HepG2 (cell line): ENCODE results near the gene TTPAL. TPM values are rescaled to one million over a fixed set of nuclear protein-coding genes. Genes with fewer than 3 reads are reported as not detected.
A peak's percentile ranks its signal among the peaks of the same experiment; 100 is the strongest.

ENCODE experiments used
- ATAC-seq: fragments of 200-7000 bp; cut with Tn5 transposase; 3 replicates; pipeline ENCODE4 v1.9.1; 2020; ENCODE audit warnings: mild to moderate bottlenecking, moderate library complexity
- BruUV-seq: library from RNA; stranded (reverse); fragments of 400-500 nt; replicated peaks from 2 replicates; lab custom pipeline; 2021; lab: Mats Ljungman, UMichigan
- CTCF ChIA-PET: fragments of 300-600 bp; formaldehyde crosslinking; extraction: SDS; loops from one replicate; lab custom pipeline; 2021; ENCODE audit warnings: low total read pairs, inconsistent platforms, low intra/inter-chr PET ratio; lab: Yijun Ruan, JAX
- POLR2A ChIA-PET: fragments of 350-600 bp; sonication (Branson Sonifier 250); formaldehyde crosslinking; loops from one replicate; lab custom pipeline; 2020; ENCODE audit warnings: antibody characterized with exemption, inconsistent platforms; lab: Yijun Ruan, JAX
- DNase-seq: peaks from one replicate; pipeline ENCODE4 v3.0.0-alpha.2; 2015; ENCODE audit warnings: low spot score
- FAIRE-seq: peaks from 3 replicates; lab custom pipeline; 2011; peaks lifted over from hg19 to GRCh38; lab: Jason Lieb, UNC
- H2AFZ ChIP-seq: one replicate; pipeline ENCODE4 v1.6.1; 2011; ENCODE audit warnings: low read length, inconsistent platforms
- H3K27ac ChIP-seq: fragments of 300-600 bp; 3 replicates; pipeline ENCODE4 v1.8.0; 2011; ENCODE audit warnings: mixed run types, mild to moderate bottlenecking, mixed read lengths, low read length, inconsistent platforms; ENCODE audit not compliant: insufficient read depth; ENCODE audit errors: extremely low read length
- H3K27me3 ChIP-seq, 2 experiments: fragments of 200-600 bp in 1 of 2; 2 replicates in 1 of 2; 3 replicates in 1 of 2; pipeline versions ENCODE4 v1.6.0 to v1.8.0; 2011; ENCODE audit warnings: low read length in 2 of 2, mild to moderate bottlenecking in 2 of 2, moderate library complexity in 2 of 2, inconsistent platforms in 1 of 2; ENCODE audit not compliant: insufficient read depth in 2 of 2, control insufficient read depth in 1 of 2
- H3K36me3 ChIP-seq, 2 experiments: fragments of 200-600 bp in 1 of 2; replicated peaks in 1 of 2; 2 replicates in 1 of 2; 3 replicates in 1 of 2; pipeline versions ENCODE4 v1.5.1 to v1.8.0; 2011; ENCODE audit warnings: low read length in 2 of 2, inconsistent platforms in 1 of 2; ENCODE audit not compliant: insufficient read depth in 2 of 2, control insufficient read depth in 1 of 2
- H3K4me1 ChIP-seq: 2 replicates; pipeline ENCODE4 v1.5.1; 2012; ENCODE audit warnings: low read length, inconsistent platforms; ENCODE audit not compliant: insufficient read depth
- H3K4me2 ChIP-seq: 2 replicates; pipeline ENCODE4 v1.6.0; 2011; ENCODE audit warnings: low read depth, low read length, inconsistent platforms
- H3K4me3 ChIP-seq, 3 experiments: fragments of 200-600 bp in 1 of 3; sonication (generic), shearing (Covaris generic) in 1 of 3; replicated peaks in 1 of 3; 2 replicates each; pipeline ENCODE4 v1.5.1; 2011 to 2016; ENCODE audit warnings: low read length in 3 of 3, inconsistent platforms in 2 of 3, low read depth in 2 of 3, mild to moderate bottlenecking in 2 of 3, control low read depth in 1 of 3, mixed read lengths in 1 of 3; ENCODE audit not compliant: insufficient read depth in 1 of 3
- H3K79me2 ChIP-seq: one replicate; pipeline ENCODE4 v1.6.1; 2011; ENCODE audit warnings: low read length, inconsistent platforms; ENCODE audit not compliant: insufficient read depth
- H3K9ac ChIP-seq: 2 replicates; pipeline ENCODE4 v1.6.0; 2011; ENCODE audit warnings: mild to moderate bottlenecking, low read depth, low read length, inconsistent platforms; ENCODE audit not compliant: insufficient read depth
- H3K9me3 ChIP-seq: 2 replicates; pipeline ENCODE4 v1.5.1; 2012; ENCODE audit warnings: mild to moderate bottlenecking, low read length
- H4K20me1 ChIP-seq: 2 replicates; pipeline ENCODE4 v1.6.0; 2011; ENCODE audit warnings: inconsistent platforms, mild to moderate bottlenecking, low read length, moderate library complexity; ENCODE audit not compliant: insufficient read depth
- ATF1 ChIP-seq: IDR thresholded peaks from 2 replicates; pipeline ENCODE4 v1.6.1; 2016; ENCODE audit warnings: mild to moderate bottlenecking, control low read depth
- CTCF ChIP-seq: sonication (generic); formaldehyde crosslinking; IDR thresholded peaks from 2 replicates; pipeline ENCODE4 v1.5.0; 2020; ENCODE audit warnings: mild to moderate bottlenecking, missing genetic modification reagents, moderate library complexity
- FOXA3 ChIP-seq: IDR thresholded peaks from 2 replicates; pipeline ENCODE4 v1.6.1; 2016; ENCODE audit warnings: missing genetic modification reagents, missing compliant biosample characterization
- GZF1 ChIP-seq: sonication (generic); formaldehyde crosslinking; IDR thresholded peaks from 2 replicates; pipeline ENCODE4 v1.5.1; 2020; ENCODE audit warnings: mild to moderate bottlenecking, missing genetic modification reagents
- HOXA9 ChIP-seq: sonication (generic); formaldehyde crosslinking; IDR thresholded peaks from 2 replicates; pipeline ENCODE4 v1.8.1; 2022; ENCODE audit warnings: missing genetic modification reagents, mild to moderate bottlenecking, moderate library complexity, borderline replicate concordance
- JUN ChIP-seq: sonication (generic); formaldehyde crosslinking; IDR thresholded peaks from 2 replicates; pipeline ENCODE4 v1.4.0; 2020; ENCODE audit warnings: mild to moderate bottlenecking, missing genetic modification reagents
- JUND ChIP-seq: sonication (generic); formaldehyde crosslinking; IDR thresholded peaks from 2 replicates; pipeline ENCODE4 v1.8.0; 2022; ENCODE audit warnings: mild to moderate bottlenecking, missing genetic modification reagents
- NONO ChIP-seq, 2 experiments: fragments of 450-650 bp in 1 of 2; sonication (generic) in 1 of 2; formaldehyde crosslinking in 1 of 2; IDR thresholded peaks in 1 of 2; conservative IDR thresholded peaks in 1 of 2; 2 replicates each; pipeline versions ENCODE4 v1.6.1 to v1.8.0; 2017 to 2022; ENCODE audit warnings: mild to moderate bottlenecking in 1 of 2, missing genetic modification reagents in 1 of 2, moderate library complexity in 1 of 2
- RNF219 ChIP-seq: sonication (generic); formaldehyde crosslinking; IDR thresholded peaks from 2 replicates; pipeline ENCODE4 v1.5.0; 2020; ENCODE audit warnings: mild to moderate bottlenecking, missing genetic modification reagents
- ZNF317 ChIP-seq: sonication (generic); formaldehyde crosslinking; IDR thresholded peaks from 2 replicates; pipeline ENCODE4 v1.5.0; 2020; ENCODE audit warnings: mild to moderate bottlenecking, missing genetic modification reagents
- ZNF577 ChIP-seq: sonication (generic); formaldehyde crosslinking; IDR thresholded peaks from 2 replicates; pipeline ENCODE4 v1.4.0; 2020; ENCODE audit warnings: mild to moderate bottlenecking, low read depth, missing genetic modification reagents, borderline replicate concordance
- WGBS: methylation state at CpG from one replicate; pipeline ENCODE4 v1.1.6; 2017; ENCODE audit warnings: low lambda C conversion rate; 5-methylcytosine and 5-hydroxymethylcytosine counted together
- in situ Hi-C: cut with HindIII; loops from 2 replicates; pipeline ENCODE4 v1.10.0; 2017; ENCODE audit warnings: low pct_unique_long_range_greater_than_20kb; ENCODE audit not compliant: extremely low pct_ligation_motif_present
- intact Hi-C: fragments of 100-400 bp; cut with micrococcal nuclease; formaldehyde crosslinking; loops from one replicate; pipeline ENCODE4 v1.10.0; 2022; ENCODE audit not compliant: unreplicated experiment
- polyA plus RNA-seq, 8 experiments: library from polyadenylated mRNA; depleted of rRNA in 3 of 8; stranded (reverse) in 7 of 8; unstranded in 1 of 8; fragments of >200 nt; fragmentation: Illumina TruSeq in 4 of 8; extraction: Trizol in 4 of 8; gene quantifications; 2 replicates each; pipeline versions ENCODE4 v1.2.1 to v1.2.3, GENCODE V29; 2011 to 2016; ENCODE audit warnings: low read depth in 4 of 8, missing spikeins in 1 of 8, mixed read lengths in 1 of 8; ENCODE audit not compliant: insufficient read depth in 1 of 8
- total RNA-seq, 5 experiments: library from RNA; depleted of rRNA; stranded (reverse); fragments of >200 nt; fragmentation: Illumina TruSeq; extraction: Trizol; gene quantifications; 2 replicates each; pipeline ENCODE4 v1.2.3, GENCODE V29; 2016; ENCODE audit warnings: low read depth in 1 of 5

TTPAL gene
- total and polyA plus RNA-seq, 2 of the 13 experiments (the other 11 are each of a cell fraction or from before 2014, with no cell fraction given), result 4.3 to 18.8 TPM

GRCh38 chr20:44537993-44538392 lies 62.3 kb downstream of the TTPAL start:
- H4K20me1 ChIP-seq, result no peaks in the 10 kb centered on the region
- ChIA-PET POLR2A (no interaction called here), CTCF (no interaction called here)
- in situ Hi-C loops, result no loop called here
- H3K4me1 ChIP-seq, result peaks cover 26% of the 10 kb centered on the region
- H3K27ac ChIP-seq, result no peak overlapping the region
- peaks cover 16% of the 10 kb centered on the region for H3K79me2 ChIP-seq
- no peaks in the 10 kb centered on the region for H3K36me3 ChIP-seq
- DNase-seq, result no peak
- H3K4me3 ChIP-seq, result no peak overlapping the region
- no peak for FAIRE-seq
- no peak for ATAC-seq
- TF ChIP-seq RNF219 (0 out of 2 replicates have a peak, but pooled peaks have one; percentile 40), FOXA3 (CRISPR knock-in tag) (0 out of 2 replicates have a peak, but pooled peaks have one; percentile 18), CTCF (CRISPR knock-in tag) (0 out of 2 replicates have a peak, but pooled peaks have one; percentile 7), ATF1 (CRISPR knock-in tag) (no peak)
- H3K4me2 ChIP-seq, result no peak overlapping the region
- intact Hi-C loops, result no loop called here
- H3K9ac ChIP-seq, result no peak overlapping the region
- 93% methylated on average over 1 of the region's 1 CpG for WGBS
- BruUV-seq, result no TSS peak
- H3K9me3 ChIP-seq, result no peaks in the 10 kb centered on the region
- no peaks in the 10 kb centered on the region for H3K27me3 ChIP-seq
- H2AFZ ChIP-seq, result no peak overlapping the region

GRCh38 chr20:44540834-44541233 lies 65.2 kb downstream of the TTPAL start:
- TF ChIP-seq GZF1 (CRISPR knock-in tag), result no peak
- no peak for TF ChIP-seq ZNF577 (CRISPR knock-in tag)
- no peak for TF ChIP-seq JUND (CRISPR knock-in tag)
- TF ChIP-seq NONO (IDR thresholded peaks at IDR 0.05), result no peak
- no peak for TF ChIP-seq NONO (CRISPR knock-in tag; conservative IDR thresholded peaks at IDR 0.05)
- no peak for TF ChIP-seq HOXA9 (CRISPR knock-in tag)
- no peak for TF ChIP-seq JUN (CRISPR knock-in tag)
- TF ChIP-seq ZNF317 (CRISPR knock-in tag), result 0 out of 2 replicates have a peak, but pooled peaks have one; percentile 50
- POLR2A ChIA-PET, result no interaction called here

More at GRCh38 chr20:44540834-44541233, 65.2 kb downstream of the TTPAL start:
- Histone ChIP-seq H3K4me2 (no peak overlapping the region), H3K27me3 (no peaks in the 10 kb centered on the region), H3K79me2 (peaks cover 9% of the 10 kb centered on the region), H3K9ac (no peak overlapping the region), H3K4me1 (peaks cover 22% of the 10 kb centered on the region), H3K36me3 (no peaks in the 10 kb centered on the region), H3K27ac (no peak overlapping the region), H3K4me3 (no peak overlapping the region), H4K20me1 (no peaks in the 10 kb centered on the region), H2AFZ (no peak overlapping the region), H3K9me3 (no peaks in the 10 kb centered on the region)
- in situ Hi-C loops (no loop called here), intact Hi-C loops (no loop called here)
- DNase-seq, result no peak
- BruUV-seq, result no TSS peak
- ATAC-seq, result no peak
- CTCF ChIA-PET, result no interaction called here
- WGBS, result 83% methylated on average over 6 of the region's 6 CpGs
- FAIRE-seq, result no peak
